ENCODE data around the gene CPB2. TPM values are rescaled to one million over a fixed set of nuclear protein-coding genes. Genes with fewer than 3 reads are reported as not detected.

CPB2 gene
- total RNA-seq, 2 donors from 2014 or later: not detected

GRCh38 chr13:46136688-46137087 is 31.9 kb upstream of the CPB2 start:
- Mint-ChIP-seq H3K4me1 (peaks cover 5% of the 10 kb centered on the region), H3K4me3 (no peak overlapping the region), H3K27me3 (ENCODE audit: insufficient read depth) (no peaks in the 10 kb centered on the region), H3K27ac (no peak overlapping the region), H3K36me3 (ENCODE audit: low read depth) (no peaks in the 10 kb centered on the region), H3K9me3 (no peaks in the 10 kb centered on the region)
- no peak overlapping the region for H3K4me3 ChIP-seq (ENCODE audit: low read length)
- H3K9me3 ChIP-seq (ENCODE audit: control insufficient read depth, low read length): no peaks in the 10 kb centered on the region
- H3K9ac ChIP-seq (ENCODE audit: extremely low read depth, low read length, poor library complexity, severe bottlenecking): no peak overlapping the region
- no peak overlapping the region for H3K27ac ChIP-seq (ENCODE audit: low read depth, low read length)
- TF ChIP-seq CTCF (conservative IDR thresholded peaks at IDR 0.05): no peak
- DNase-seq: no peak
- no peaks in the 10 kb centered on the region for H3K36me3 ChIP-seq (ENCODE audit: control insufficient read depth, insufficient read depth, low read length)
- WGBS, 2 experiments (ENCODE audit: insufficient coverage in 1 of 2, insufficient read length in 1 of 2): 83 to 93% methylated on average over 1 to 4 of the region's 4 CpGs
- H3K27me3 ChIP-seq (ENCODE audit: control insufficient read depth, insufficient read depth, low read length, poor library complexity, severe bottlenecking): no peaks in the 10 kb centered on the region
- H3K4me1 ChIP-seq (ENCODE audit: control insufficient read depth, insufficient read depth, low read length): no peaks in the 10 kb centered on the region

- Histone ChIP-seq H3K36me3 (ENCODE audit: control insufficient read depth, insufficient read depth, low read length) (no peaks in the 10 kb centered on the region), H3K9ac (ENCODE audit: extremely low read depth, low read length, poor library complexity, severe bottlenecking) (no peak overlapping the region), H3K4me3 (ENCODE audit: low read length) (no peak overlapping the region), H3K4me1 (ENCODE audit: control insufficient read depth, insufficient read depth, low read length) (no peaks in the 10 kb centered on the region), H3K9me3 (ENCODE audit: control insufficient read depth, low read length) (no peaks in the 10 kb centered on the region), H3K27me3 (ENCODE audit: control insufficient read depth, insufficient read depth, low read length, poor library complexity, severe bottlenecking) (no peaks in the 10 kb centered on the region), H3K27ac (ENCODE audit: low read depth, low read length) (no peak overlapping the region)
- Mint-ChIP-seq H3K4me3 (no peak overlapping the region), H3K36me3 (ENCODE audit: low read depth) (no peaks in the 10 kb centered on the region), H3K27ac (no peak overlapping the region), H3K27me3 (ENCODE audit: insufficient read depth) (no peaks in the 10 kb centered on the region), H3K4me1 (peaks cover 5% of the 10 kb centered on the region), H3K9me3 (no peaks in the 10 kb centered on the region)
- peak; percentile 54 for DNase-seq
- WGBS, 2 experiments (ENCODE audit: insufficient coverage in 1 of 2, insufficient read length in 1 of 2): 64 to 77% methylated on average over 3 to 4 of the region's 4 CpGs
- no peak for TF ChIP-seq CTCF (conservative IDR thresholded peaks at IDR 0.05)
Observed at GRCh38 chr13:46134961-46135522, 30.2 kb upstream of the CPB2 start.

- no peak for TF ChIP-seq CTCF (conservative IDR thresholded peaks at IDR 0.05)
- no peaks in the 10 kb centered on the region for H3K36me3 Mint-ChIP-seq (ENCODE audit: low read depth)
- Histone ChIP-seq H3K9me3 (ENCODE audit: control insufficient read depth, low read length) (no peaks in the 10 kb centered on the region), H3K36me3 (ENCODE audit: control insufficient read depth, insufficient read depth, low read length) (no peaks in the 10 kb centered on the region), H3K4me1 (ENCODE audit: control insufficient read depth, insufficient read depth, low read length) (no peaks in the 10 kb centered on the region), H3K27me3 (ENCODE audit: control insufficient read depth, insufficient read depth, low read length, poor library complexity, severe bottlenecking) (no peaks in the 10 kb centered on the region), H3K27ac (ENCODE audit: low read depth, low read length) (no peak overlapping the region), H3K4me3 (ENCODE audit: low read length) (no peak overlapping the region), H3K9ac (ENCODE audit: extremely low read depth, low read length, poor library complexity, severe bottlenecking) (no peak overlapping the region)
- WGBS, 2 experiments (ENCODE audit: insufficient coverage in 1 of 2, insufficient read length in 1 of 2): 71 to 92% methylated on average over 1 to 2 of the region's 2 CpGs
- H3K4me1 Mint-ChIP-seq: peaks cover 5% of the 10 kb centered on the region
- DNase-seq: no peak
- H3K4me3 Mint-ChIP-seq: no peak overlapping the region
- no peaks in the 10 kb centered on the region for H3K9me3 Mint-ChIP-seq
- H3K27me3 Mint-ChIP-seq (ENCODE audit: insufficient read depth): no peaks in the 10 kb centered on the region
- H3K27ac Mint-ChIP-seq: no peak overlapping the region
Observed at GRCh38 chr13:46134494-46134893, 29.7 kb upstream of the CPB2 start.
